GM12891 (cell line): ENCODE data around the gene CLCN2.

Source experiments
- DNase-seq: peaks from one replicate; pipeline ENCODE4 v3.0.0; 2011; ENCODE audit warnings: low spot score; ENCODE audit not compliant: insufficient read length
- FAIRE-seq: peaks from 2 replicates; lab custom pipeline; 2011; peaks lifted over from hg19 to GRCh38; lab: Jason Lieb, UNC
- PAX5 ChIP-seq: IDR thresholded peaks from 2 replicates; pipeline ENCODE4 v1.6.1; 2011; ENCODE audit warnings: low read length, moderate library complexity, mild to moderate bottlenecking; ENCODE audit not compliant: insufficient read depth, severe bottlenecking
- POLR2A ChIP-seq: IDR thresholded peaks from 2 replicates; pipeline ENCODE4 v1.6.1; 2011; ENCODE audit warnings: low read depth, low read length, control low read depth
- POLR2AphosphoS5 ChIP-seq: IDR thresholded peaks from 2 replicates; pipeline ENCODE4 v1.6.1; 2011; ENCODE audit warnings: low read depth, low read length, control low read depth
- POU2F2 ChIP-seq: IDR thresholded peaks from 2 replicates; pipeline ENCODE4 v1.6.1; 2011; ENCODE audit warnings: low read depth, mild to moderate bottlenecking, control low read depth, low read length, moderate library complexity
- SPI1 ChIP-seq: IDR thresholded peaks from 2 replicates; pipeline ENCODE4 v1.6.1; 2011; ENCODE audit warnings: low read depth, low read length, control low read depth
- TAF1 ChIP-seq: IDR thresholded peaks from 2 replicates; pipeline ENCODE4 v1.6.1; 2011; ENCODE audit warnings: low read depth, low read length, control low read depth

The CLCN2 gene

GRCh38 chr3:184336547-184337398 lies 24.6 kb downstream of the CLCN2 start:
- TF ChIP-seq SPI1 = 0 out of 2 replicates have a peak, but pooled peaks have one; percentile 21
- no peak for TF ChIP-seq PAX5
- DNase-seq (no peak), FAIRE-seq (no peak)

DNA sequence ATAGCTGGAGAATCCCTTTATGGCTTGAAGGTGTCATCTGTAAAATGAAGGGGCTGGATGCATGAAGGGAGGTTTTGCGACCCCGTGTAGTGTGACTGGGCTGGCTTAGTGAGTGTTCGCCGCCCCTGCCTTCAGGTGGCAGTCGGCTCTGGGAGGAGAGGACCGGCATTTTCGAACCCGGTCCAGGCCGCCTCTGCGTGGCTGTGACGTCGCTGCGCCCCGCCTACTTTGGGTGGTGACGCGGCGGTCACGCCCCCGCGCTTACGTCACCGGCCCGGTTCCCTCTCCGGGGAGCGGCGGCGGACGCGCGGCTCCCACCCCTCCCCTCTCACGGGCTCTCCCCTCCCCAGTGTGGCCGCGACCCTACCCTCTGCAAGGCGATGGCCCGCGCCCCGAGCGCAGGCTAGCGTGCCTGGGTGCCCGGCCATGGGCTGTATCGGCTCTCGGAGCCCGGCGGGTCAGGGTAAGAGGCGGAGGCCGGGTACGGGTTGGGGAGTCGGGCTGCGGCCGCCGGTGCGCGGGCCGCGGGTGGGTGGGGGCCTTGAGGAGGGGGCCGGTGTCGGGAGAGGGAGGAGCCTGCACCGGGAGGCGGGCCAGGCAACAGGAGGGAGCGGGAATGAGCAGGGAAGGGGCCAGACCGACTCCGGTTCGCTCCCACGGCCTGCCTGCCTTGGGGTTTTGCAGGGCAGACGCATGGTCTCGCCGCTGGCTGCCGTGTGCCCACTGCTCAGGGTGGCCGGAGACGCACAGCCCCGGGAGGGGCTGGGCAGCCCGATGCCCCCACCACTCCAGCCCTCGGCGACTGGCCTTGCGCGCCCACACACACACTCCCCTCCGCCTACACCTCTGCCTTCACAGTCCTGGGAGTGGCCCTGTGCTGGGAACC lies 25.5 kb downstream of the CLCN2 start:
- TF ChIP-seq SPI1 (no peak), POLR2AphosphoS5 (peak; percentile 88; the same call in 1 of the 2 replicates), POLR2A (peak; percentile 90), POU2F2 (0 out of 2 replicates have a peak, but pooled peaks have one; percentile 21), PAX5 (peak; percentile 73), TAF1 (0 out of 2 replicates have a peak, but pooled peaks have one; percentile 34)
- DNase-seq (peak; percentile 90), FAIRE-seq (peak; percentile 97)

- no peak for DNase-seq
- FAIRE-seq = no peak
- TF ChIP-seq POLR2A (no peak), SPI1 (no peak), POLR2AphosphoS5 (no peak), TAF1 (no peak), PAX5 (no peak), POU2F2 (no peak)
These were observed 26.1 kb downstream of the CLCN2 start for GRCh38 chr3:184335291-184335660.

- no peak for DNase-seq
- no peak for FAIRE-seq
- TF ChIP-seq POU2F2 (no peak), SPI1 (no peak), PAX5 (no peak), POLR2AphosphoS5 (no peak; the same call in 1 of the 2 replicates), TAF1 (no peak), POLR2A (no peak)
These were observed 26.8 kb downstream of the CLCN2 start for GRCh38 chr3:184334470-184335158.

DNA sequence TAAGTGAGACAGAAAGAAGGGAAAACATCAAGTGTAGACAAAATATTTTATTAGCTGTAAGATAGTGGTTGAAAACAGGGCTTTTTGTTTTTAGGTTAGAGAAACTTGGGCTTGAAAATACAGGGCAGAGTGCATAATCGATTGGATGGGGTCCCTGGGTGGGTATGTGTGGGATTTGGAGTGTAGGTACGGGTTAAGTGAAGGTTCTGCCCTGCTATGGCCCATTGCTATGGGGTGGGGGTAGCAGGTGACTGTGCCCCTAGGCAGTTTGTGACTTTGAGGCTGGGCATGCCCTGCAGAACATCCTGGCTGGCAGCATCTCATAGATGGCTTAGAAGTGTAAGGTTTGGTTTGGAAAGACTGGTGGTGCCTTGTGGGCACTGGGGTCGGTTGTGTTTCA lies 27.7 kb downstream of the CLCN2 start:
- TF ChIP-seq POLR2AphosphoS5 = peak; percentile 81
- TF ChIP-seq PAX5 = no peak
- TF ChIP-seq TAF1 = no peak
- no peak for TF ChIP-seq POU2F2
- peak; percentile 65 for TF ChIP-seq POLR2A
- TF ChIP-seq SPI1 = no peak
- FAIRE-seq = no peak
- DNase-seq = no peak

- FAIRE-seq (no peak), DNase-seq (no peak)
These were observed 28.2 kb downstream of the CLCN2 start for GRCh38 chr3:184333190-184333589.

GRCh38 chr3:184332370-184333090 lies 28.9 kb downstream of the CLCN2 start:
- peak; percentile 11; the same call in 1 of the 2 replicates for TF ChIP-seq POLR2A
- TF ChIP-seq POU2F2 = no peak
- TF ChIP-seq POLR2AphosphoS5 = 0 out of 2 replicates have a peak, but pooled peaks have one; percentile 42
- no peak for FAIRE-seq
- no peak for DNase-seq

More at GRCh38 chr3:184333190-184333589, 28.2 kb downstream of the CLCN2 start:
- TF ChIP-seq PAX5 = no peak
- peak; percentile 61 for TF ChIP-seq POLR2AphosphoS5

- TF ChIP-seq PAX5 (no peak), POLR2A (no peak), SPI1 (no peak), POLR2AphosphoS5 (0 out of 2 replicates have a peak, but pooled peaks have one; percentile 19), TAF1 (no peak), POU2F2 (no peak)
- DNase-seq (no peak), FAIRE-seq (peak; percentile 38)
These were observed 32.9 kb downstream of the CLCN2 start for GRCh38 chr3:184328516-184328915.

- no peak for DNase-seq
These were observed 34.2 kb downstream of the CLCN2 start for GRCh38 chr3:184327171-184327570.

More at GRCh38 chr3:184327171-184327570, 34.2 kb downstream of the CLCN2 start:
- no peak for FAIRE-seq
- TF ChIP-seq PAX5 = no peak
- TF ChIP-seq POLR2AphosphoS5 = no peak
- no peak for TF ChIP-seq POLR2A
- no peak for TF ChIP-seq TAF1
- TF ChIP-seq POU2F2 = no peak
- no peak for TF ChIP-seq SPI1
